EL (cell line): ENCODE measurements around the gene TMSB4X.
A peak's percentile ranks its signal among the peaks of the same experiment; 100 is the strongest.
"Not testable (repeated sequence)": the region's sequence is repeated elsewhere in the genome, so short reads cannot be mapped to it uniquely, and the experiment has no call there.

Experiments
- DNase-seq: peaks from one replicate; pipeline ENCODE4 v3.0.0-alpha.2; 2016

The TMSB4X gene

GRCh38 chrX:12955882-12956703 is 18.8 kb upstream of the TMSB4X start:
- peak; percentile 63 for DNase-seq

- DNase-seq: peak; percentile 51
Measured at GRCh38 chrX:12956704-12957534, 18.0 kb upstream of the TMSB4X start.

GRCh38 chrX:12958059-12958458 is 16.9 kb upstream of the TMSB4X start:
- no peak for DNase-seq

- no peak for DNase-seq
Measured at GRCh38 chrX:12958461-12958860, 16.4 kb upstream of the TMSB4X start.

GRCh38 chrX:12961196-12961718 is 13.7 kb upstream of the TMSB4X start:
- DNase-seq: no peak

- DNase-seq: no peak
Measured at GRCh38 chrX:12962041-12962504, 12.8 kb upstream of the TMSB4X start.

GRCh38 chrX:12963210-12963850 is 11.6 kb upstream of the TMSB4X start:
- DNase-seq: not testable (repeated sequence)

- DNase-seq: no peak
Measured at GRCh38 chrX:12965131-12965940, 9.6 kb upstream of the TMSB4X start.

GRCh38 chrX:12966151-12966550 is 8.8 kb upstream of the TMSB4X start:
- DNase-seq: no peak

- no peak for DNase-seq
Measured at GRCh38 chrX:12967711-12968465, 7.0 kb upstream of the TMSB4X start.

- peak; percentile 19 for DNase-seq
Measured at GRCh38 chrX:12970691-12971202, 4.2 kb upstream of the TMSB4X start.

GRCh38 chrX:12971282-12972003 is 3.5 kb upstream of the TMSB4X start:
- DNase-seq: no peak

GRCh38 chrX:12972243-12972642 is 2.7 kb upstream of the TMSB4X start:
- DNase-seq: no peak

- DNase-seq: no peak
Measured at GRCh38 chrX:12972878-12973560, 1.9 kb upstream of the TMSB4X start.

GRCh38 chrX:12973561-12974304 is 1.2 kb upstream of the TMSB4X start:
- DNase-seq: no peak

- peak; percentile 65 for DNase-seq
Measured at GRCh38 chrX:12974305-12974795, 560 bp upstream of the TMSB4X start.

GRCh38 chrX:12975670-12975965 is 708 bp downstream of the TMSB4X start:
- peak; percentile 4 for DNase-seq

GRCh38 chrX:12975991-12976558 is 1.2 kb downstream of the TMSB4X start:
- peak; percentile 41 for DNase-seq
